Measurements from ENCODE around the gene ACSM5. TPM values are rescaled to one million over a fixed set of nuclear protein-coding genes. Genes with fewer than 3 reads are reported as not detected.
"Not testable (repeated sequence)": the region's sequence is repeated elsewhere in the genome, so short reads cannot be mapped to it uniquely, and the experiment has no call there.

ACSM5 gene
- total and polyA plus RNA-seq, 2 experiments from 2014 or later = 5.5 to 8.9 TPM

GRCh38 chr16:20411055-20411454, 1.7 kb downstream of the ACSM5 start:
- no peak overlapping the region for H3K4me2 ChIP-seq
- H3K9me3 ChIP-seq (ENCODE audit: low read depth) = no peaks in the 10 kb centered on the region
- H3K4me1 ChIP-seq (ENCODE audit: insufficient read depth) = no peaks in the 10 kb centered on the region
- no peak for DNase-seq (ENCODE audit: low spot score)
- no peaks in the 10 kb centered on the region for H4K20me1 ChIP-seq (ENCODE audit: insufficient read depth, poor library complexity, severe bottlenecking)
- no peaks in the 10 kb centered on the region for H3K9me2 ChIP-seq (replicated peaks; ENCODE audit: insufficient read depth)
- no peak for TF ChIP-seq CTCF (IDR thresholded peaks at IDR 0.05; ENCODE audit: poor library complexity)
- no peak for TF ChIP-seq EZH2 (IDR thresholded peaks at IDR 0.05; ENCODE audit: borderline replicate concordance)
- no peak overlapping the region for H3K4me3 ChIP-seq
- no peaks in the 10 kb centered on the region for H3K79me2 ChIP-seq
- 81% methylated on average over 2 of the region's 2 CpGs for WGBS (ENCODE audit: low lambda C conversion rate, missing lambda C conversion rate)
- no peaks in the 10 kb centered on the region for H3K27me3 ChIP-seq
- H3K27ac ChIP-seq = no peak overlapping the region
- H3K36me3 ChIP-seq (replicated peaks; ENCODE audit: insufficient read depth, low read depth) = no peaks in the 10 kb centered on the region
- no peak overlapping the region for H2AFZ ChIP-seq

GRCh38 chr16:20415541-20415940, 6.2 kb downstream of the ACSM5 start:
- TF ChIP-seq CTCF (IDR thresholded peaks at IDR 0.05; ENCODE audit: poor library complexity) (no peak), EZH2 (IDR thresholded peaks at IDR 0.05; ENCODE audit: borderline replicate concordance) (no peak)
- no peaks in the 10 kb centered on the region for H3K79me2 ChIP-seq
- no peaks in the 10 kb centered on the region for H3K9me3 ChIP-seq (ENCODE audit: low read depth)
- no peaks in the 10 kb centered on the region for H3K36me3 ChIP-seq (replicated peaks; ENCODE audit: insufficient read depth, low read depth)
- H3K4me1 ChIP-seq (ENCODE audit: insufficient read depth) = no peaks in the 10 kb centered on the region
- no peaks in the 10 kb centered on the region for H4K20me1 ChIP-seq (ENCODE audit: insufficient read depth, poor library complexity, severe bottlenecking)
- H3K27ac ChIP-seq = no peak overlapping the region
- H3K27me3 ChIP-seq = no peaks in the 10 kb centered on the region
- no peak for DNase-seq (ENCODE audit: low spot score)
- 81% methylated on average over 1 of the region's 1 CpG for WGBS (ENCODE audit: low lambda C conversion rate, missing lambda C conversion rate)
- H3K4me3 ChIP-seq = no peak overlapping the region
- H2AFZ ChIP-seq = no peak overlapping the region
- no peaks in the 10 kb centered on the region for H3K9me2 ChIP-seq (replicated peaks; ENCODE audit: insufficient read depth)
- no peak overlapping the region for H3K4me2 ChIP-seq

- not testable (repeated sequence) for H3K36me3 ChIP-seq (replicated peaks; ENCODE audit: insufficient read depth, low read depth); H4K20me1 ChIP-seq (ENCODE audit: insufficient read depth, poor library complexity, severe bottlenecking); H3K9me3 ChIP-seq (ENCODE audit: low read depth); H3K27ac ChIP-seq; H3K9me2 ChIP-seq (replicated peaks; ENCODE audit: insufficient read depth); H3K79me2 ChIP-seq; DNase-seq (ENCODE audit: low spot score); H3K4me2 ChIP-seq; H3K4me3 ChIP-seq; H2AFZ ChIP-seq; H3K27me3 ChIP-seq; H3K4me1 ChIP-seq (ENCODE audit: insufficient read depth)
- WGBS (ENCODE audit: low lambda C conversion rate, missing lambda C conversion rate) = 91% methylated on average over 8 of the region's 8 CpGs
Measured at GRCh38 chr16:20419093-20419492, 9.8 kb downstream of the ACSM5 start.

- H3K36me3 ChIP-seq (replicated peaks; ENCODE audit: insufficient read depth, low read depth); H3K79me2 ChIP-seq; H3K4me3 ChIP-seq; H4K20me1 ChIP-seq (ENCODE audit: insufficient read depth, poor library complexity, severe bottlenecking); H3K27ac ChIP-seq; H3K4me1 ChIP-seq (ENCODE audit: insufficient read depth); H3K9me3 ChIP-seq (ENCODE audit: low read depth); H3K4me2 ChIP-seq; H2AFZ ChIP-seq; H3K9me2 ChIP-seq (replicated peaks; ENCODE audit: insufficient read depth); DNase-seq (ENCODE audit: low spot score); H3K27me3 ChIP-seq: not testable (repeated sequence)
- WGBS (ENCODE audit: low lambda C conversion rate, missing lambda C conversion rate) = 91% methylated on average over 2 of the region's 2 CpGs
Measured at GRCh38 chr16:20421748-20422147, 12.4 kb downstream of the ACSM5 start.

GRCh38 chr16:20423772-20424128, 14.4 kb downstream of the ACSM5 start:
- H3K36me3 ChIP-seq (replicated peaks; ENCODE audit: insufficient read depth, low read depth); H3K9me2 ChIP-seq (replicated peaks; ENCODE audit: insufficient read depth); H4K20me1 ChIP-seq (ENCODE audit: insufficient read depth, poor library complexity, severe bottlenecking); H3K27me3 ChIP-seq; H3K79me2 ChIP-seq; H3K4me1 ChIP-seq (ENCODE audit: insufficient read depth); H2AFZ ChIP-seq; H3K4me2 ChIP-seq; DNase-seq (ENCODE audit: low spot score); H3K27ac ChIP-seq; H3K9me3 ChIP-seq (ENCODE audit: low read depth); H3K4me3 ChIP-seq: not testable (repeated sequence)
- WGBS (ENCODE audit: low lambda C conversion rate, missing lambda C conversion rate) = 83% methylated on average over 5 of the region's 5 CpGs

Measured in hepatocyte (in vitro differentiated cells).